HepG2 (cell line): ENCODE data around the gene ANKRD6. TPM values are rescaled to one million over a fixed set of nuclear protein-coding genes. Genes with fewer than 3 reads are reported as not detected.

Source experiments
- ATAC-seq: fragments of 200-7000 bp; cut with Tn5 transposase; 3 replicates; pipeline ENCODE4 v1.9.1; 2020; ENCODE audit warnings: mild to moderate bottlenecking, moderate library complexity
- BruUV-seq: library from RNA; stranded (reverse); fragments of 400-500 nt; replicated peaks from 2 replicates; lab custom pipeline; 2021; lab: Mats Ljungman, UMichigan
- CTCF ChIA-PET: fragments of 300-600 bp; formaldehyde crosslinking; extraction: SDS; loops from one replicate; lab custom pipeline; 2021; ENCODE audit warnings: low total read pairs, inconsistent platforms, low intra/inter-chr PET ratio; lab: Yijun Ruan, JAX
- POLR2A ChIA-PET: fragments of 350-600 bp; sonication (Branson Sonifier 250); formaldehyde crosslinking; loops from one replicate; lab custom pipeline; 2020; ENCODE audit warnings: antibody characterized with exemption, inconsistent platforms; lab: Yijun Ruan, JAX
- DNase-seq: peaks from one replicate; pipeline ENCODE4 v3.0.0-alpha.2; 2015; ENCODE audit warnings: low spot score
- FAIRE-seq: peaks from 3 replicates; lab custom pipeline; 2011; peaks lifted over from hg19 to GRCh38; lab: Jason Lieb, UNC
- H2AFZ ChIP-seq: one replicate; pipeline ENCODE4 v1.6.1; 2011; ENCODE audit warnings: low read length, inconsistent platforms
- H3K27ac ChIP-seq: fragments of 300-600 bp; 3 replicates; pipeline ENCODE4 v1.8.0; 2011; ENCODE audit warnings: mixed run types, mild to moderate bottlenecking, mixed read lengths, low read length, inconsistent platforms; ENCODE audit not compliant: insufficient read depth; ENCODE audit errors: extremely low read length
- H3K27me3 ChIP-seq, 2 experiments: fragments of 200-600 bp in 1 of 2; 2 replicates in 1 of 2; 3 replicates in 1 of 2; pipeline versions ENCODE4 v1.6.0 to v1.8.0; 2011; ENCODE audit warnings: low read length in 2 of 2, mild to moderate bottlenecking in 2 of 2, moderate library complexity in 2 of 2, inconsistent platforms in 1 of 2; ENCODE audit not compliant: insufficient read depth in 2 of 2, control insufficient read depth in 1 of 2
- H3K36me3 ChIP-seq, 2 experiments: fragments of 200-600 bp in 1 of 2; replicated peaks in 1 of 2; 2 replicates in 1 of 2; 3 replicates in 1 of 2; pipeline versions ENCODE4 v1.5.1 to v1.8.0; 2011; ENCODE audit warnings: low read length in 2 of 2, inconsistent platforms in 1 of 2; ENCODE audit not compliant: insufficient read depth in 2 of 2, control insufficient read depth in 1 of 2
- H3K4me1 ChIP-seq: 2 replicates; pipeline ENCODE4 v1.5.1; 2012; ENCODE audit warnings: low read length, inconsistent platforms; ENCODE audit not compliant: insufficient read depth
- H3K4me2 ChIP-seq: 2 replicates; pipeline ENCODE4 v1.6.0; 2011; ENCODE audit warnings: low read depth, low read length, inconsistent platforms
- H3K4me3 ChIP-seq, 3 experiments: fragments of 200-600 bp in 1 of 3; sonication (generic), shearing (Covaris generic) in 1 of 3; replicated peaks in 1 of 3; 2 replicates each; pipeline ENCODE4 v1.5.1; 2011 to 2016; ENCODE audit warnings: low read length in 3 of 3, inconsistent platforms in 2 of 3, low read depth in 2 of 3, mild to moderate bottlenecking in 2 of 3, control low read depth in 1 of 3, mixed read lengths in 1 of 3; ENCODE audit not compliant: insufficient read depth in 1 of 3
- H3K79me2 ChIP-seq: one replicate; pipeline ENCODE4 v1.6.1; 2011; ENCODE audit warnings: low read length, inconsistent platforms; ENCODE audit not compliant: insufficient read depth
- H3K9ac ChIP-seq: 2 replicates; pipeline ENCODE4 v1.6.0; 2011; ENCODE audit warnings: mild to moderate bottlenecking, low read depth, low read length, inconsistent platforms; ENCODE audit not compliant: insufficient read depth
- H3K9me3 ChIP-seq: 2 replicates; pipeline ENCODE4 v1.5.1; 2012; ENCODE audit warnings: mild to moderate bottlenecking, low read length
- H4K20me1 ChIP-seq: 2 replicates; pipeline ENCODE4 v1.6.0; 2011; ENCODE audit warnings: inconsistent platforms, mild to moderate bottlenecking, low read length, moderate library complexity; ENCODE audit not compliant: insufficient read depth
- BCLAF1 ChIP-seq: fragments of 450-650 bp; IDR thresholded peaks from 2 replicates; pipeline ENCODE4 v1.6.1; 2017; ENCODE audit warnings: mild to moderate bottlenecking
- EZH2 ChIP-seq: conservative IDR thresholded peaks from 2 replicates; pipeline ENCODE4 v1.6.1; 2012; ENCODE audit warnings: mild to moderate bottlenecking, low read depth, low read length, moderate library complexity
- HNF4A ChIP-seq: sonication (generic); formaldehyde crosslinking; IDR thresholded peaks from 2 replicates; pipeline ENCODE4 v1.4.0; 2020; ENCODE audit warnings: missing genetic modification reagents
- MED1 ChIP-seq: sonication (generic); formaldehyde crosslinking; IDR thresholded peaks from 2 replicates; pipeline ENCODE4 v1.4.0; 2020; ENCODE audit warnings: missing genetic modification reagents
- NFATC3 ChIP-seq: sonication (generic); formaldehyde crosslinking; IDR thresholded peaks from 2 replicates; pipeline ENCODE4 v1.5.1; 2020; ENCODE audit warnings: mild to moderate bottlenecking, missing genetic modification reagents
- RAD51 ChIP-seq: fragments of 450-650 bp; IDR thresholded peaks from 2 replicates; pipeline ENCODE4 v1.6.1; 2016; ENCODE audit warnings: borderline replicate concordance
- SAP130 ChIP-seq: IDR thresholded peaks from 2 replicates; pipeline ENCODE4 v1.6.1; 2016; ENCODE audit warnings: low read depth
- SOX6 ChIP-seq, 2 experiments: fragments of 450-650 bp in 1 of 2; sonication (generic) in 1 of 2; formaldehyde crosslinking in 1 of 2; IDR thresholded peaks; 2 replicates each; pipeline versions ENCODE4 v1.4.0 to v1.6.1; 2017 to 2020; ENCODE audit warnings: antibody characterized with exemption in 1 of 2, mild to moderate bottlenecking in 1 of 2, missing genetic modification reagents in 1 of 2
- U2AF2 ChIP-seq: fragments of 200-400 bp; formaldehyde crosslinking; IDR thresholded peaks from 2 replicates; pipeline ENCODE4 v1.6.1; 2017; ENCODE audit warnings: low read depth, mild to moderate bottlenecking, low read length
- ZHX1 ChIP-seq: sonication (generic); formaldehyde crosslinking; IDR thresholded peaks from 2 replicates; pipeline ENCODE4 v1.8.1; 2022; ENCODE audit warnings: low read depth, mild to moderate bottlenecking, missing genetic modification reagents
- ZMYM4 ChIP-seq: sonication (generic); formaldehyde crosslinking; IDR thresholded peaks from 2 replicates; pipeline ENCODE4 v1.8.1; 2023; ENCODE audit warnings: mild to moderate bottlenecking, missing genetic modification reagents
- ZNF205 ChIP-seq: IDR thresholded peaks from 2 replicates; pipeline ENCODE4 v1.6.1; 2018; ENCODE audit warnings: missing biosample characterization, missing genetic modification reagents
- ZNF615 ChIP-seq: sonication (generic); formaldehyde crosslinking; IDR thresholded peaks from 2 replicates; pipeline ENCODE4 v1.5.0; 2020; ENCODE audit warnings: mild to moderate bottlenecking, missing genetic modification reagents, borderline replicate concordance
- ZNF619 ChIP-seq: sonication (generic); formaldehyde crosslinking; IDR thresholded peaks from 2 replicates; pipeline ENCODE4 v1.4.0; 2020; ENCODE audit warnings: mild to moderate bottlenecking, missing genetic modification reagents
- WGBS: methylation state at CpG from one replicate; pipeline ENCODE4 v1.1.6; 2017; ENCODE audit warnings: low lambda C conversion rate; 5-methylcytosine and 5-hydroxymethylcytosine counted together
- in situ Hi-C: cut with HindIII; loops from 2 replicates; pipeline ENCODE4 v1.10.0; 2017; ENCODE audit warnings: low pct_unique_long_range_greater_than_20kb; ENCODE audit not compliant: extremely low pct_ligation_motif_present
- intact Hi-C: fragments of 100-400 bp; cut with micrococcal nuclease; formaldehyde crosslinking; loops from one replicate; pipeline ENCODE4 v1.10.0; 2022; ENCODE audit not compliant: unreplicated experiment
- polyA plus RNA-seq, 8 experiments: library from polyadenylated mRNA; depleted of rRNA in 3 of 8; stranded (reverse) in 7 of 8; unstranded in 1 of 8; fragments of >200 nt; fragmentation: Illumina TruSeq in 4 of 8; extraction: Trizol in 4 of 8; gene quantifications; 2 replicates each; pipeline versions ENCODE4 v1.2.1 to v1.2.3, GENCODE V29; 2011 to 2016; ENCODE audit warnings: low read depth in 4 of 8, missing spikeins in 1 of 8, mixed read lengths in 1 of 8; ENCODE audit not compliant: insufficient read depth in 1 of 8
- total RNA-seq, 5 experiments: library from RNA; depleted of rRNA; stranded (reverse); fragments of >200 nt; fragmentation: Illumina TruSeq; extraction: Trizol; gene quantifications; 2 replicates each; pipeline ENCODE4 v1.2.3, GENCODE V29; 2016; ENCODE audit warnings: low read depth in 1 of 5

ANKRD6 gene
- total and polyA plus RNA-seq, 2 of the 13 experiments (the other 11 are each of a cell fraction or from before 2014, with no cell fraction given): 0.18 to 0.36 TPM

- peak overlapping the region; percentile 78 for H3K4me2 ChIP-seq
- H3K4me3 ChIP-seq: peak overlapping the region in 2 of 3 experiments; percentile 60 to 72; a peak in 2 of 6 replicates
- H3K9ac ChIP-seq: no peak overlapping the region
- H3K27me3 ChIP-seq: peaks cover 1 to 50% of the 10 kb centered on the region in 2 experiments; a peak in 4 of 5 replicates
- DNase-seq: no peak
- in situ Hi-C loops: no loop called here
- 5% methylated on average over 9 of the region's 9 CpGs for WGBS
- H2AFZ ChIP-seq: no peak overlapping the region
- POLR2A ChIA-PET: no interaction called here
- no peak for TF ChIP-seq EZH2
- no peak for TF ChIP-seq ZNF615 (CRISPR knock-in tag)
- TF ChIP-seq SAP130 (CRISPR knock-in tag): no peak
- no peak for TF ChIP-seq RAD51
- TF ChIP-seq U2AF2: no peak
- TF ChIP-seq, all 625 proteins: peak for 0
- Histone ChIP-seq H4K20me1 (no peaks in the 10 kb centered on the region), H3K27ac (no peak overlapping the region), H3K4me1 (peaks cover 25% of the 10 kb centered on the region), H3K9me3 (no peaks in the 10 kb centered on the region), H3K36me3 (no peaks in the 10 kb centered on the region), H3K79me2 (no peaks in the 10 kb centered on the region)
- ATAC-seq (0 out of 3 replicates have a peak, but pooled peaks have one; percentile 8), FAIRE-seq (no peak)
- no TSS peak for BruUV-seq
- CTCF ChIA-PET: no interaction called here
- intact Hi-C loops: no loop called here
Observed at GRCh38 chr6:89413006-89413400, 19.9 kb upstream of the ANKRD6 start.

GRCh38 chr6:89414215-89414614 lies 18.7 kb upstream of the ANKRD6 start:
- H3K9me3 ChIP-seq: no peaks in the 10 kb centered on the region
- H3K27ac ChIP-seq: no peak overlapping the region
- no peaks in the 10 kb centered on the region for H4K20me1 ChIP-seq
- ChIA-PET POLR2A (interaction anchor here (1.1 kb wide), 1 partner anchor 225 kb away, joined by 3 read pairs; the partner anchor contains the start of gene LYRM2), CTCF (no interaction called here)
- intact Hi-C loops (no loop called here), in situ Hi-C loops (no loop called here)
- no TSS peak for BruUV-seq
- H3K36me3 ChIP-seq: no peaks in the 10 kb centered on the region
- H3K79me2 ChIP-seq: no peaks in the 10 kb centered on the region
- no peak overlapping the region for H3K4me3 ChIP-seq
- peak; percentile 83 for FAIRE-seq
- peaks cover 1 to 38% of the 10 kb centered on the region in 2 experiments; a peak in 4 of 5 replicates for H3K27me3 ChIP-seq
- peak; percentile 62 for ATAC-seq
- WGBS: 0% methylated on average over 2 of the region's 2 CpGs
- H3K4me2 ChIP-seq: no peak overlapping the region
- H3K9ac ChIP-seq: no peak overlapping the region
- no peak overlapping the region for H2AFZ ChIP-seq
- H3K4me1 ChIP-seq: peaks cover 25% of the 10 kb centered on the region
- DNase-seq: peak; percentile 79
- TF ChIP-seq ZHX1 (CRISPR knock-in tag) (no peak), ZNF205 (CRISPR knock-in tag) (no peak), MED1 (CRISPR knock-in tag) (0 out of 2 replicates have a peak, but pooled peaks have one; percentile 41), SOX6 (IDR thresholded peaks at IDR 0.05) (no peak), SOX6 (CRISPR knock-in tag; IDR thresholded peaks at IDR 0.05) (peak; percentile 65), BCLAF1 (no peak), HNF4A (CRISPR knock-in tag) (peak; percentile 90), NFATC3 (CRISPR knock-in tag) (no peak), EZH2 (no peak), ZMYM4 (CRISPR knock-in tag) (peak; percentile 39; the same call in 1 of the 2 replicates), ZNF619 (no peak)
